SK-N-SH (cell line): Measurements from ENCODE around the gene RSRC1.

Experiments
- CHD2 ChIP-seq: fragments of 150-350 bp; IDR thresholded peaks from 2 replicates; pipeline ENCODE4 v1.6.1; 2018; ENCODE audit warnings: low read length; ENCODE audit not compliant: partially characterized antibody
- EZH2phosphoT487 ChIP-seq: fragments of 200-600 bp; sonication (generic); IDR thresholded peaks from 2 replicates; pipeline ENCODE4 v1.6.1; 2017; ENCODE audit warnings: low read depth, mixed run types, mild to moderate bottlenecking, antibody characterized with exemption, moderate library complexity, borderline replicate concordance
- GABPA ChIP-seq: IDR thresholded peaks from 2 replicates; pipeline ENCODE4 v1.4.0; 2012; ENCODE audit warnings: low read depth, mild to moderate bottlenecking
- JUND ChIP-seq: IDR thresholded peaks from 2 replicates; pipeline ENCODE4 v1.4.0; 2012
- POLR2AphosphoS5 ChIP-seq: IDR thresholded peaks from 2 replicates; pipeline ENCODE4 v1.6.1; 2012; ENCODE audit warnings: low read depth, low read length
- SIN3A ChIP-seq: IDR thresholded peaks from 2 replicates; pipeline ENCODE4 v1.6.1; 2012; ENCODE audit warnings: low read depth, mild to moderate bottlenecking, low read length, moderate library complexity, borderline replicate concordance
- TEAD4 ChIP-seq: IDR thresholded peaks from 2 replicates; pipeline ENCODE4 v1.4.0; 2012; ENCODE audit warnings: mild to moderate bottlenecking, borderline replicate concordance; ENCODE audit not compliant: insufficient read depth
- YY1 ChIP-seq: IDR thresholded peaks from 2 replicates; pipeline ENCODE4 v1.4.0; 2012; ENCODE audit warnings: low read depth, mild to moderate bottlenecking
- TF ChIP-seq, protein P1 (sequence below): fragments of 200-600 bp; sonication (generic); IDR thresholded peaks from 2 replicates; pipeline ENCODE4 v1.6.1; 2017; ENCODE audit warnings: antibody characterized with exemption, mild to moderate bottlenecking, moderate library complexity
- TF ChIP-seq, protein P2 (sequence below): fragments of 150-350 bp; IDR thresholded peaks from 2 replicates; pipeline ENCODE4 v1.6.1; 2016; ENCODE audit warnings: mild to moderate bottlenecking, low read depth, low read length
- TF ChIP-seq, protein P3 (sequence below): IDR thresholded peaks from 2 replicates; pipeline ENCODE4 v1.4.0; 2012; ENCODE audit warnings: low read depth, borderline replicate concordance
- TF ChIP-seq, protein P4 (sequence below): IDR thresholded peaks from 2 replicates; pipeline ENCODE4 v1.6.1; 2012; ENCODE audit warnings: mild to moderate bottlenecking, low read depth, low read length, moderate library complexity
- TF ChIP-seq, protein P5 (sequence below): IDR thresholded peaks from 2 replicates; pipeline ENCODE4 v1.4.0; 2012; ENCODE audit warnings: low read depth

DNA sequence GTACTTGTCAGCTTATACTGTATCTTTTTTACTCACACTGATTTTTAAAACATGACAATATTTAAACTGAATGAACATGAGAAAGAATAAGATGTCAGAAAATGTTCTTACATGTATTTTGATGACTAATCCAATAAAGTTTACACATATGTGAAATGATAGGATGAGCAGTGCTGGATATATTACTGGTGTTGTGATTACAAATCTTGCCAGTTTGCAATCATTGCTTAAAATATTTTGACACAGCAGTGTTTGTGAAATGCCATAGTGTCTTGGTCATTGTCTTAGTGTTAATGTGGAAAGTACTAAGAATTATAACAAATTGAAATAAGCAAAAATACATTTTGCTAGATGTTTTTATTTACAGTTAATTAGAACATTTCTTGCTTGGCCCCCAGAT, 342.4 kb downstream of the RSRC1 start:
- TF ChIP-seq GABPA (no peak), JUND (no peak), POLR2AphosphoS5 (no peak), YY1 (no peak), TEAD4 (no peak), EZH2phosphoT487 (no peak), SIN3A (no peak), CHD2 (no peak)
- TF ChIP-seq, protein P1, sequence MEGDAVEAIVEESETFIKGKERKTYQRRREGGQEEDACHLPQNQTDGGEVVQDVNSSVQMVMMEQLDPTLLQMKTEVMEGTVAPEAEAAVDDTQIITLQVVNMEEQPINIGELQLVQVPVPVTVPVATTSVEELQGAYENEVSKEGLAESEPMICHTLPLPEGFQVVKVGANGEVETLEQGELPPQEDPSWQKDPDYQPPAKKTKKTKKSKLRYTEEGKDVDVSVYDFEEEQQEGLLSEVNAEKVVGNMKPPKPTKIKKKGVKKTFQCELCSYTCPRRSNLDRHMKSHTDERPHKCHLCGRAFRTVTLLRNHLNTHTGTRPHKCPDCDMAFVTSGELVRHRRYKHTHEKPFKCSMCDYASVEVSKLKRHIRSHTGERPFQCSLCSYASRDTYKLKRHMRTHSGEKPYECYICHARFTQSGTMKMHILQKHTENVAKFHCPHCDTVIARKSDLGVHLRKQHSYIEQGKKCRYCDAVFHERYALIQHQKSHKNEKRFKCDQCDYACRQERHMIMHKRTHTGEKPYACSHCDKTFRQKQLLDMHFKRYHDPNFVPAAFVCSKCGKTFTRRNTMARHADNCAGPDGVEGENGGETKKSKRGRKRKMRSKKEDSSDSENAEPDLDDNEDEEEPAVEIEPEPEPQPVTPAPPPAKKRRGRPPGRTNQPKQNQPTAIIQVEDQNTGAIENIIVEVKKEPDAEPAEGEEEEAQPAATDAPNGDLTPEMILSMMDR: no peak
- TF ChIP-seq, protein P2, sequence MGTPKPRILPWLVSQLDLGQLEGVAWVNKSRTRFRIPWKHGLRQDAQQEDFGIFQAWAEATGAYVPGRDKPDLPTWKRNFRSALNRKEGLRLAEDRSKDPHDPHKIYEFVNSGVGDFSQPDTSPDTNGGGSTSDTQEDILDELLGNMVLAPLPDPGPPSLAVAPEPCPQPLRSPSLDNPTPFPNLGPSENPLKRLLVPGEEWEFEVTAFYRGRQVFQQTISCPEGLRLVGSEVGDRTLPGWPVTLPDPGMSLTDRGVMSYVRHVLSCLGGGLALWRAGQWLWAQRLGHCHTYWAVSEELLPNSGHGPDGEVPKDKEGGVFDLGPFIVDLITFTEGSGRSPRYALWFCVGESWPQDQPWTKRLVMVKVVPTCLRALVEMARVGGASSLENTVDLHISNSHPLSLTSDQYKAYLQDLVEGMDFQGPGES: no peak
- TF ChIP-seq, protein P3, sequence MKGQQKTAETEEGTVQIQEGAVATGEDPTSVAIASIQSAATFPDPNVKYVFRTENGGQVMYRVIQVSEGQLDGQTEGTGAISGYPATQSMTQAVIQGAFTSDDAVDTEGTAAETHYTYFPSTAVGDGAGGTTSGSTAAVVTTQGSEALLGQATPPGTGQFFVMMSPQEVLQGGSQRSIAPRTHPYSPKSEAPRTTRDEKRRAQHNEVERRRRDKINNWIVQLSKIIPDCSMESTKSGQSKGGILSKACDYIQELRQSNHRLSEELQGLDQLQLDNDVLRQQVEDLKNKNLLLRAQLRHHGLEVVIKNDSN: no peak
- TF ChIP-seq, protein P4, sequence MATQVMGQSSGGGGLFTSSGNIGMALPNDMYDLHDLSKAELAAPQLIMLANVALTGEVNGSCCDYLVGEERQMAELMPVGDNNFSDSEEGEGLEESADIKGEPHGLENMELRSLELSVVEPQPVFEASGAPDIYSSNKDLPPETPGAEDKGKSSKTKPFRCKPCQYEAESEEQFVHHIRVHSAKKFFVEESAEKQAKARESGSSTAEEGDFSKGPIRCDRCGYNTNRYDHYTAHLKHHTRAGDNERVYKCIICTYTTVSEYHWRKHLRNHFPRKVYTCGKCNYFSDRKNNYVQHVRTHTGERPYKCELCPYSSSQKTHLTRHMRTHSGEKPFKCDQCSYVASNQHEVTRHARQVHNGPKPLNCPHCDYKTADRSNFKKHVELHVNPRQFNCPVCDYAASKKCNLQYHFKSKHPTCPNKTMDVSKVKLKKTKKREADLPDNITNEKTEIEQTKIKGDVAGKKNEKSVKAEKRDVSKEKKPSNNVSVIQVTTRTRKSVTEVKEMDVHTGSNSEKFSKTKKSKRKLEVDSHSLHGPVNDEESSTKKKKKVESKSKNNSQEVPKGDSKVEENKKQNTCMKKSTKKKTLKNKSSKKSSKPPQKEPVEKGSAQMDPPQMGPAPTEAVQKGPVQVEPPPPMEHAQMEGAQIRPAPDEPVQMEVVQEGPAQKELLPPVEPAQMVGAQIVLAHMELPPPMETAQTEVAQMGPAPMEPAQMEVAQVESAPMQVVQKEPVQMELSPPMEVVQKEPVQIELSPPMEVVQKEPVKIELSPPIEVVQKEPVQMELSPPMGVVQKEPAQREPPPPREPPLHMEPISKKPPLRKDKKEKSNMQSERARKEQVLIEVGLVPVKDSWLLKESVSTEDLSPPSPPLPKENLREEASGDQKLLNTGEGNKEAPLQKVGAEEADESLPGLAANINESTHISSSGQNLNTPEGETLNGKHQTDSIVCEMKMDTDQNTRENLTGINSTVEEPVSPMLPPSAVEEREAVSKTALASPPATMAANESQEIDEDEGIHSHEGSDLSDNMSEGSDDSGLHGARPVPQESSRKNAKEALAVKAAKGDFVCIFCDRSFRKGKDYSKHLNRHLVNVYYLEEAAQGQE: no peak
- TF ChIP-seq, protein P5, sequence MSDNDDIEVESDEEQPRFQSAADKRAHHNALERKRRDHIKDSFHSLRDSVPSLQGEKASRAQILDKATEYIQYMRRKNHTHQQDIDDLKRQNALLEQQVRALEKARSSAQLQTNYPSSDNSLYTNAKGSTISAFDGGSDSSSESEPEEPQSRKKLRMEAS: no peak
